HG02759 (cell line): ENCODE results near the gene PHEX.

ENCODE experiments used
- ATAC-seq: cut with Tn5 transposase; IDR thresholded peaks from one replicate; pipeline ENCODE4 v1.9.1; 2021; ENCODE audit warnings: mild to moderate bottlenecking, moderate library complexity; ENCODE audit not compliant: unreplicated experiment

Gene PHEX

GRCh38 chrX:22097012-22097694 is 65.0 kb downstream of the PHEX start:
- ATAC-seq: no peak

GRCh38 chrX:22105231-22105630 is 73.1 kb downstream of the PHEX start:
- no peak for ATAC-seq

- ATAC-seq: no peak
Measured at GRCh38 chrX:22105971-22106370, 73.8 kb downstream of the PHEX start.

GRCh38 chrX:22109442-22109841 is 77.3 kb downstream of the PHEX start:
- no peak for ATAC-seq

- ATAC-seq: no peak
Measured at GRCh38 chrX:22110729-22111494, 78.8 kb downstream of the PHEX start.

GRCh38 chrX:22116605-22117546 is 84.8 kb downstream of the PHEX start:
- no peak for ATAC-seq

- no peak for ATAC-seq
Measured at GRCh38 chrX:22117633-22118032, 85.5 kb downstream of the PHEX start.

- ATAC-seq: no peak
Measured at GRCh38 chrX:22118161-22118830, 86.2 kb downstream of the PHEX start.

GRCh38 chrX:22121161-22121560 is 89.0 kb downstream of the PHEX start:
- ATAC-seq: no peak

GRCh38 chrX:22122510-22122909 is 90.4 kb downstream of the PHEX start:
- no peak for ATAC-seq

- ATAC-seq: no peak
Measured at GRCh38 chrX:22124098-22124497, 92.0 kb downstream of the PHEX start.

GRCh38 chrX:22125481-22125880 is 93.4 kb downstream of the PHEX start:
- ATAC-seq: no peak

GRCh38 chrX:22126327-22126726 is 94.2 kb downstream of the PHEX start:
- no peak for ATAC-seq

- ATAC-seq: no peak
Measured at GRCh38 chrX:22128961-22129360, 96.8 kb downstream of the PHEX start.

GRCh38 chrX:22134681-22135080 is 102.6 kb downstream of the PHEX start:
- ATAC-seq: no peak

- ATAC-seq: no peak
Measured at GRCh38 chrX:22135171-22135711, 103.1 kb downstream of the PHEX start.

GRCh38 chrX:22135994-22136684 is 104.0 kb downstream of the PHEX start:
- ATAC-seq: no peak

GRCh38 chrX:22136711-22137110 is 104.6 kb downstream of the PHEX start:
- no peak for ATAC-seq

- ATAC-seq: no peak
Measured at GRCh38 chrX:22139822-22140221, 107.7 kb downstream of the PHEX start.
